WTC11 (cell line): ENCODE data around the gene IFT20. TPM values are rescaled to one million over a fixed set of nuclear protein-coding genes. Genes with fewer than 3 reads are reported as not detected.
A peak's percentile ranks its signal among the peaks of the same experiment; 100 is the strongest.

Source experiments
- ATAC-seq: fragments of 200-7000 bp; cut with Tn5 transposase; 2 replicates; pipeline ENCODE4 v1.10.0; 2021; ENCODE audit warnings: mild to moderate bottlenecking, moderate library complexity
- CTCF ChIA-PET: fragments of 300-600 bp; sonication (Branson Sonifier 250); formaldehyde crosslinking; loops from one replicate; lab custom pipeline; 2021; ENCODE audit warnings: antibody characterized with exemption; lab: Charles Lee
- POLR2A ChIA-PET: fragments of 350-600 bp; sonication (Branson Sonifier 250); formaldehyde crosslinking; loops from one replicate; lab custom pipeline; 2021; ENCODE audit warnings: antibody characterized with exemption; lab: Charles Lee
- DNase-seq: peaks from one replicate; pipeline ENCODE4 v3.0.0; 2021; ENCODE audit warnings: low spot score
- H3K27ac Mint-ChIP-seq: 2 replicates; pipeline ENCODE4 v1.8.0; 2021; ENCODE audit warnings: mixed read lengths
- H3K27me3 Mint-ChIP-seq: 2 replicates; pipeline ENCODE4 v1.8.0; 2021; ENCODE audit warnings: low read depth, mild to moderate bottlenecking, moderate library complexity, mixed read lengths
- H3K36me3 Mint-ChIP-seq: 2 replicates; pipeline ENCODE4 v1.8.0; 2021; ENCODE audit warnings: mixed read lengths
- H3K4me1 Mint-ChIP-seq: 2 replicates; pipeline ENCODE4 v1.8.0; 2022; ENCODE audit warnings: mixed read lengths
- H3K4me3 Mint-ChIP-seq: 2 replicates; pipeline ENCODE4 v1.8.0; 2021; ENCODE audit warnings: mild to moderate bottlenecking, moderate library complexity, mixed read lengths
- H3K9me3 Mint-ChIP-seq: 2 replicates; pipeline ENCODE4 v1.8.0; 2021; ENCODE audit warnings: mixed read lengths
- ATF1 ChIP-seq: sonication (generic); formaldehyde crosslinking; IDR thresholded peaks from 2 replicates; pipeline ENCODE4 v1.8.1; 2023; ENCODE audit warnings: mild to moderate bottlenecking, moderate library complexity, missing genetic modification reagents
- CREB1 ChIP-seq: sonication (generic); formaldehyde crosslinking; IDR thresholded peaks from 2 replicates; pipeline ENCODE4 v1.8.0; 2023; ENCODE audit warnings: mild to moderate bottlenecking, missing genetic modification reagents
- CREM ChIP-seq: sonication (generic); formaldehyde crosslinking; IDR thresholded peaks from 2 replicates; pipeline ENCODE4 v1.8.1; 2022; ENCODE audit warnings: mild to moderate bottlenecking, missing genetic modification reagents, moderate library complexity
- ELF4 ChIP-seq: sonication (generic); formaldehyde crosslinking; IDR thresholded peaks from 2 replicates; pipeline ENCODE4 v1.8.1; 2022; ENCODE audit warnings: low read depth, mild to moderate bottlenecking, moderate library complexity, missing genetic modification reagents
- ETV6 ChIP-seq: sonication (generic); formaldehyde crosslinking; IDR thresholded peaks from 2 replicates; pipeline ENCODE4 v1.8.1; 2022; ENCODE audit warnings: mild to moderate bottlenecking, missing genetic modification reagents
- FOXK1 ChIP-seq: sonication (generic); formaldehyde crosslinking; IDR thresholded peaks from 2 replicates; pipeline ENCODE4 v1.8.0; 2022; ENCODE audit warnings: mild to moderate bottlenecking, moderate library complexity, missing genetic modification reagents
- GRHL2 ChIP-seq: fragments of 250-450 bp; sonication (Bioruptor Pico); IDR thresholded peaks from 2 replicates; pipeline ENCODE4 v1.8.0; 2022; ENCODE audit warnings: mild to moderate bottlenecking, moderate library complexity; ENCODE audit not compliant: insufficient replicate concordance, severe bottlenecking
- GTF2I ChIP-seq: fragments of 250-450 bp; sonication (Bioruptor Pico); conservative IDR thresholded peaks from 2 replicates; pipeline ENCODE4 v1.4.0; 2021; ENCODE audit warnings: mild to moderate bottlenecking
- JUN ChIP-seq: sonication (generic); formaldehyde crosslinking; IDR thresholded peaks from 2 replicates; pipeline ENCODE4 v1.8.0; 2023; ENCODE audit warnings: mild to moderate bottlenecking, missing genetic modification reagents
- NFATC4 ChIP-seq: fragments of 250-450 bp; sonication (Bioruptor Pico); IDR thresholded peaks from 2 replicates; pipeline ENCODE4 v1.9.0; 2021; ENCODE audit warnings: mild to moderate bottlenecking
- RELA ChIP-seq: sonication (generic); formaldehyde crosslinking; IDR thresholded peaks from 2 replicates; pipeline ENCODE4 v1.8.1; 2022; ENCODE audit warnings: missing genetic modification reagents, mild to moderate bottlenecking, borderline replicate concordance
- SOX15 ChIP-seq: fragments of 250-450 bp; sonication (Bioruptor Pico); IDR thresholded peaks from 2 replicates; pipeline ENCODE4 v1.9.0; 2021; ENCODE audit warnings: mild to moderate bottlenecking
- TEAD1 ChIP-seq: sonication (generic); formaldehyde crosslinking; IDR thresholded peaks from 2 replicates; pipeline ENCODE4 v1.8.0; 2022; ENCODE audit warnings: mild to moderate bottlenecking, missing genetic modification reagents
- ZNF121 ChIP-seq: sonication (generic); formaldehyde crosslinking; IDR thresholded peaks from 2 replicates; pipeline ENCODE4 v1.8.0; 2023; ENCODE audit warnings: missing genetic modification reagents
- ZNF138 ChIP-seq: sonication (generic); formaldehyde crosslinking; conservative IDR thresholded peaks from 2 replicates; pipeline ENCODE4 v1.8.1; 2022; ENCODE audit warnings: mild to moderate bottlenecking, moderate library complexity, missing genetic modification reagents
- ZNF219 ChIP-seq: sonication (generic); formaldehyde crosslinking; IDR thresholded peaks from 2 replicates; pipeline ENCODE4 v1.8.0; 2023; ENCODE audit warnings: missing genetic modification reagents, mild to moderate bottlenecking, borderline replicate concordance
- ZNF416 ChIP-seq: fragments of 250-450 bp; sonication (Bioruptor Pico); IDR thresholded peaks from 2 replicates; pipeline ENCODE4 v1.9.0; 2021; ENCODE audit warnings: mild to moderate bottlenecking, inconsistent platforms
- total RNA-seq: library from RNA; stranded (reverse); gene quantifications from 3 replicates; pipeline ENCODE4 v1.2.3, GENCODE V29; 2021
- TF ChIP-seq, protein P1 (sequence below): fragments of 250-450 bp; sonication (Bioruptor Pico); conservative IDR thresholded peaks from 2 replicates; pipeline ENCODE4 v1.9.0; 2021; ENCODE audit warnings: mild to moderate bottlenecking
- TF ChIP-seq, protein P2 (sequence below): fragments of 250-450 bp; sonication (Bioruptor Pico); IDR thresholded peaks from 2 replicates; pipeline ENCODE4 v1.8.0; 2021; ENCODE audit warnings: mild to moderate bottlenecking
- TF ChIP-seq, protein P3 (sequence below): sonication (generic); formaldehyde crosslinking; IDR thresholded peaks from 2 replicates; pipeline ENCODE4 v1.8.1; 2022; ENCODE audit warnings: missing genetic modification reagents, borderline replicate concordance
- TF ChIP-seq, protein P4 (sequence below): sonication (generic); formaldehyde crosslinking; conservative IDR thresholded peaks from 2 replicates; pipeline ENCODE4 v1.8.1; 2023; ENCODE audit warnings: mild to moderate bottlenecking, low read depth, missing genetic modification reagents, moderate library complexity
- TF ChIP-seq, protein P5 (sequence below): sonication (generic); formaldehyde crosslinking; IDR thresholded peaks from 2 replicates; pipeline ENCODE4 v1.8.1; 2023; ENCODE audit warnings: mild to moderate bottlenecking, missing genetic modification reagents, moderate library complexity

IFT20 gene
- total RNA-seq, 1 experiment from 2014 or later: 17.6 TPM

DNA sequence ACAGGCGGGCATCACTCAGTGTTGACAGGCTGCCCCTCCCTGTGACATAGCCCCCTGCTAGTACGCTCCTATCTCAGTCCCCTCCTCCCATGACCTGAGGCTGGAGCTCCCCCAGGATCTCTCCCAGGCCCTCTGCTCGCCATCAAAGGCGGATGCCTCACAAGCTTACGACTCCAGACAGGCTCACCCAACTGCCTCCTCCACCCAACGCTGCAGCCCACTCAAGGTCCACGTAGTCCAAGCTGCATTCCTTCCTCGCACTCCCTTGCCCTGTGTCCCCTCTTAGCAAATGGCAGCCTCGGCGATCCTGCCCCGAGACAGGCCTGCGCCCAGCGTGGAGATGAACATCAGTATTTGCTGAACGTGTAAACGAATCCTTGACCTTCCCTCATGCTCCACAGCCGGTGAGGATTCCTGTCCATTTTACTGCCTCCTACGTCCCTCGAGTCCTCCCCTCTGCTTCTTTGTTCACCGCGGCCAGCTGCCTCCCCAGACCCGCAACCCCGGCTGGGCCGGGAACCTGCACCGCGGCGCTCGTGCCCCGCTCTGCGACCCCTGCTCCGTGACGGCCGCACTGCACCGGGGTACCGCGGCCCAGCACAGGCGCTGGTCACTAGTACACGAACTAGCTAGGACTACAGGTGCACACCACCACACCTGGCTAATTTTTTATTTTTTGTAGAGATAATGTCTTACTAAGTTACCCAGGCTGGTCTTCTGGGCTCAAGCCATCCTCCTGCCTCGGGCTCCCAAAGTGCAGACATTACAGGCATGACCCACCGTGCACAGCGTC is 17.1 kb downstream of the IFT20 start:
- ATAC-seq (peak; percentile 20), DNase-seq (peak; percentile 44)
- TF ChIP-seq ETV6 (CRISPR knock-in tag) (peak; percentile 7; the same call in 1 of the 2 replicates), ZNF416 (no peak), JUN (CRISPR knock-in tag) (0 out of 2 replicates have a peak, but pooled peaks have one; percentile 65), RELA (no peak)
- TF ChIP-seq, protein P1, sequence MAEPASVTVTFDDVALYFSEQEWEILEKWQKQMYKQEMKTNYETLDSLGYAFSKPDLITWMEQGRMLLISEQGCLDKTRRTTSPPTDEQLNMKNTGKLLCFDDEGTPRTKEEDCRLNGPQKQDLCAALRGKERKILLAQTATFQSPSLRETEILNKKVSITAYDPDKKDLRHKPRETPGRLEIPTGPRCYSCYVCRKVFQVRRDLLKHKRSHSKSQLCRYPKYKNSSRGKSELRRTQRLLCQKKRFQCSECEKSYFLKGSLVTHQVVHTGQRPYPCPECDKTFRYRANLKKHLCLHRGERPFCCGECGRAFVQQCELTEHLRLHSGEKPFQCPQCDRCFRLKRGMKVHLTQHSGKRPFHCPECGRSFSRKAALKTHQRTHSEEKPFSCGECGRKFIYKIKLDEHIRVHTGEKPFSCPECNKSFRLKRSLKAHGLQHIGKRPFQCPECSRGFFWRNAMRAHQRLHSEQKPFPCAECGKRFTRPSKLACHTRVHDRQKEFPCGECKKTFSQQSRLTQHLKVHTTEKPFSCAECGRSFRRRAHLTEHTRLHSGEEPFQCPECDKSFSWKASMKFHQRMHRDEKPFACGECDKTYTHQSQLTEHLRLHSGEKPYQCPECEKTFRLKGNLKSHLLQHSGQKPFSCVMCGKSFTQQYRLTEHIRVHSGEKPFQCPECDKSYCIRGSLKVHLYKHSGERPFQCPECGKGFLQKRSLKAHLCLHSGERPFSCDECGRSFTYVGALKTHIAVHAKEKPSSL: no peak
- TF ChIP-seq, all 79 proteins: peak for 2
- Mint-ChIP-seq H3K4me3 (peak overlapping the region; percentile 77), H3K27me3 (no peaks in the 10 kb centered on the region; the same call in 1 of the 2 replicates), H3K27ac (peak overlapping the region; percentile 4), H3K4me1 (peaks cover 49% of the 10 kb centered on the region), H3K36me3 (peaks cover 12% of the 10 kb centered on the region), H3K9me3 (no peaks in the 10 kb centered on the region)
- ChIA-PET CTCF (interaction anchor here (0.6 to 2.7 kb wide), 8 partner anchors 13 to 128 kb away, joined by 3 to 12 read pairs (median 7); partner anchors contain the start of genes IFT20 and TNFAIP1), POLR2A (interaction anchor here (0.7 to 2.9 kb wide), 3 partner anchors 13 to 67 kb away, joined by 3 to 17 read pairs (median 3); partner anchors contain the start of genes IFT20 and TNFAIP1)

DNA sequence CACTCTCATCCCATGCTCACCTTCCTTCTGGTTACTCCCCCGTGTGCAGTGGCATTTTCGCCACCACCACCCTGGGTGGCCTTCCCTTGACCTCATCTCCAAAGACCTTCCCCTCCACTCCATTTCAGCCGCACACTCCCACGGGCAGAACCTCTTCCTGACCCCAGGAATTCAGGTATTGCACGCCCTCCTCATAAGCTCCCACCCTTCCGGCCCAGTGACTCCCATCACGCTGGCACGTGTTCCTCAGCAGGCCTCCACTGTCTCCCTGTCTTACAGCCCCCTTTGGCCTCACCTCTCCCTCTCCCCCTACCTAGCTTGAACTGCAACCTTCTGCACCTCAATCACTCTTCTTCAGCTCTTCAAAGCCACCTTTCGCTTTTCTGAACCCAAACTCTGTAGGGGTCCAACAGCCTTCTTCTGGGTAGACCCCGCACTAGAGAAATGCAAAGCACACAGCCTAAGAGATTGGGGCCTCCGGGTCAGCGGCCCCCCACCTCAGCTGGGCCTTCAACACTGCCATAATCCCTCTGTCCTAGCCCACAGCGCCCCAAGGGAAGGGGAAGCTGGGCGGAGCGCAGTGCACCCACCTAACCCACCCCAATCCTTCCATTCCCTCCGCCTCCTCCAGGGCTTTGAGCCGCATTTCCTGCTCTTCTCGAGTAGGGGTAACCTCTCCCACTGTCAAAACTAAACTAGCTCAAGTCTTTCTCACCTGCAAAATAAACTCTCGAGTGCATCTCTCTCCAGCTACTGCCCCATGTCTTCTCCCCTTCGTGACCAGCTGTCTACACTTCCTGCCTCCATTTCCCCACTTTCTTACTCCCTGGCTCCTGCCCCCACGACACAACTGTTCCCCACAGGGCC is 17.9 kb downstream of the IFT20 start:
- Mint-ChIP-seq H3K36me3 (peaks cover 12% of the 10 kb centered on the region), H3K4me1 (peaks cover 41% of the 10 kb centered on the region), H3K4me3 (peak overlapping the region; percentile 77), H3K9me3 (no peaks in the 10 kb centered on the region), H3K27me3 (no peaks in the 10 kb centered on the region; the same call in 1 of the 2 replicates), H3K27ac (peak overlapping the region; percentile 44; the same call in 1 of the 2 replicates)
- ChIA-PET POLR2A (interaction anchor here (0.7 to 2.9 kb wide), 3 partner anchors 14 to 66 kb away, joined by 3 to 17 read pairs (median 3); partner anchors contain the start of genes IFT20 and TNFAIP1), CTCF (interaction anchor here (0.6 to 2.7 kb wide), 7 partner anchors 14 to 128 kb away, joined by 3 to 12 read pairs (median 7); partner anchors contain the start of genes IFT20 and TNFAIP1)
- no peak for ATAC-seq
- no peak for DNase-seq
- TF ChIP-seq ETV6 (CRISPR knock-in tag): no peak
- TF ChIP-seq TEAD1 (CRISPR knock-in tag): no peak
- no peak for TF ChIP-seq CREB1 (CRISPR knock-in tag)
- TF ChIP-seq, protein P2, sequence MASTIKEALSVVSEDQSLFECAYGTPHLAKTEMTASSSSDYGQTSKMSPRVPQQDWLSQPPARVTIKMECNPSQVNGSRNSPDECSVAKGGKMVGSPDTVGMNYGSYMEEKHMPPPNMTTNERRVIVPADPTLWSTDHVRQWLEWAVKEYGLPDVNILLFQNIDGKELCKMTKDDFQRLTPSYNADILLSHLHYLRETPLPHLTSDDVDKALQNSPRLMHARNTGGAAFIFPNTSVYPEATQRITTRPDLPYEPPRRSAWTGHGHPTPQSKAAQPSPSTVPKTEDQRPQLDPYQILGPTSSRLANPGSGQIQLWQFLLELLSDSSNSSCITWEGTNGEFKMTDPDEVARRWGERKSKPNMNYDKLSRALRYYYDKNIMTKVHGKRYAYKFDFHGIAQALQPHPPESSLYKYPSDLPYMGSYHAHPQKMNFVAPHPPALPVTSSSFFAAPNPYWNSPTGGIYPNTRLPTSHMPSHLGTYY (CRISPR knock-in tag): no peak
- TF ChIP-seq FOXK1 (CRISPR knock-in tag): no peak
- TF ChIP-seq SOX15: no peak
- no peak for TF ChIP-seq ELF4 (CRISPR knock-in tag)
- TF ChIP-seq, protein P3, sequence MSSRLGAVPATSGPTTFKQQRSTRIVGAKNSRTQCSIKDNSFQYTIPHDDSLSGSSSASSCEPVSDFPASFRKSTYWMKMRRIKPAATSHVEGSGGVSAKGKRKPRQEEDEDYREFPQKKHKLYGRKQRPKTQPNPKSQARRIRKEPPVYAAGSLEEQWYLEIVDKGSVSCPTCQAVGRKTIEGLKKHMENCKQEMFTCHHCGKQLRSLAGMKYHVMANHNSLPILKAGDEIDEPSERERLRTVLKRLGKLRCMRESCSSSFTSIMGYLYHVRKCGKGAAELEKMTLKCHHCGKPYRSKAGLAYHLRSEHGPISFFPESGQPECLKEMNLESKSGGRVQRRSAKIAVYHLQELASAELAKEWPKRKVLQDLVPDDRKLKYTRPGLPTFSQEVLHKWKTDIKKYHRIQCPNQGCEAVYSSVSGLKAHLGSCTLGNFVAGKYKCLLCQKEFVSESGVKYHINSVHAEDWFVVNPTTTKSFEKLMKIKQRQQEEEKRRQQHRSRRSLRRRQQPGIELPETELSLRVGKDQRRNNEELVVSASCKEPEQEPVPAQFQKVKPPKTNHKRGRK (CRISPR knock-in tag): no peak
- no peak for TF ChIP-seq ZNF138 (CRISPR knock-in tag)
- TF ChIP-seq ATF1 (CRISPR knock-in tag): no peak
- TF ChIP-seq GTF2I (CRISPR knock-in tag): no peak
- TF ChIP-seq, protein P4, sequence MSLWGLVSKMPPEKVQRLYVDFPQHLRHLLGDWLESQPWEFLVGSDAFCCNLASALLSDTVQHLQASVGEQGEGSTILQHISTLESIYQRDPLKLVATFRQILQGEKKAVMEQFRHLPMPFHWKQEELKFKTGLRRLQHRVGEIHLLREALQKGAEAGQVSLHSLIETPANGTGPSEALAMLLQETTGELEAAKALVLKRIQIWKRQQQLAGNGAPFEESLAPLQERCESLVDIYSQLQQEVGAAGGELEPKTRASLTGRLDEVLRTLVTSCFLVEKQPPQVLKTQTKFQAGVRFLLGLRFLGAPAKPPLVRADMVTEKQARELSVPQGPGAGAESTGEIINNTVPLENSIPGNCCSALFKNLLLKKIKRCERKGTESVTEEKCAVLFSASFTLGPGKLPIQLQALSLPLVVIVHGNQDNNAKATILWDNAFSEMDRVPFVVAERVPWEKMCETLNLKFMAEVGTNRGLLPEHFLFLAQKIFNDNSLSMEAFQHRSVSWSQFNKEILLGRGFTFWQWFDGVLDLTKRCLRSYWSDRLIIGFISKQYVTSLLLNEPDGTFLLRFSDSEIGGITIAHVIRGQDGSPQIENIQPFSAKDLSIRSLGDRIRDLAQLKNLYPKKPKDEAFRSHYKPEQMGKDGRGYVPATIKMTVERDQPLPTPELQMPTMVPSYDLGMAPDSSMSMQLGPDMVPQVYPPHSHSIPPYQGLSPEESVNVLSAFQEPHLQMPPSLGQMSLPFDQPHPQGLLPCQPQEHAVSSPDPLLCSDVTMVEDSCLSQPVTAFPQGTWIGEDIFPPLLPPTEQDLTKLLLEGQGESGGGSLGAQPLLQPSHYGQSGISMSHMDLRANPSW (CRISPR knock-in tag): no peak
- TF ChIP-seq NFATC4: no peak
- TF ChIP-seq, protein P5, sequence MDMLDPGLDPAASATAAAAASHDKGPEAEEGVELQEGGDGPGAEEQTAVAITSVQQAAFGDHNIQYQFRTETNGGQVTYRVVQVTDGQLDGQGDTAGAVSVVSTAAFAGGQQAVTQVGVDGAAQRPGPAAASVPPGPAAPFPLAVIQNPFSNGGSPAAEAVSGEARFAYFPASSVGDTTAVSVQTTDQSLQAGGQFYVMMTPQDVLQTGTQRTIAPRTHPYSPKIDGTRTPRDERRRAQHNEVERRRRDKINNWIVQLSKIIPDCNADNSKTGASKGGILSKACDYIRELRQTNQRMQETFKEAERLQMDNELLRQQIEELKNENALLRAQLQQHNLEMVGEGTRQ (CRISPR knock-in tag): no peak
- TF ChIP-seq ZNF121: no peak
- TF ChIP-seq ZNF219 (CRISPR knock-in tag): no peak
- TF ChIP-seq CREM (CRISPR knock-in tag): no peak
- no peak for TF ChIP-seq GRHL2 (CRISPR knock-in tag)
